Activated CD4-positive, alpha-beta T cell treated with anti-CD3 and anti-CD28 coated beads for 36 hours (primary cell): ENCODE results near the gene ZNF669. TPM values are rescaled to one million over a fixed set of nuclear protein-coding genes. Genes with fewer than 3 reads are reported as not detected.

Experiments
- ATAC-seq: fragments of 200-7000 bp; cut with Tn5 transposase; one replicate; pipeline ENCODE4 v1.10.0; 2021; ENCODE audit warnings: mild to moderate bottlenecking, moderate library complexity
- CTCF ChIA-PET: fragments of 350-600 bp; sonication (Branson Sonifier 250); formaldehyde crosslinking; loops from one replicate; lab custom pipeline; 2021; ENCODE audit warnings: antibody characterized with exemption; lab: Charles Lee
- POLR2A ChIA-PET: fragments of 350-600 bp; sonication (Branson Sonifier 250); formaldehyde crosslinking; loops from one replicate; lab custom pipeline; 2021; ENCODE audit warnings: antibody characterized with exemption, inconsistent platforms; lab: Charles Lee
- DNase-seq: peaks from one replicate; pipeline ENCODE4 v3.0.0-alpha.2; 2020
- H3K27ac Mint-ChIP-seq: one replicate; pipeline ENCODE4 v1.8.0; 2021; ENCODE audit warnings: mixed read lengths
- H3K27me3 Mint-ChIP-seq: one replicate; pipeline ENCODE4 v1.8.0; 2021; ENCODE audit warnings: mixed read lengths
- H3K36me3 Mint-ChIP-seq: one replicate; pipeline ENCODE4 v1.8.0; 2021; ENCODE audit warnings: low read depth, mixed read lengths
- H3K4me1 Mint-ChIP-seq: one replicate; pipeline ENCODE4 v1.8.0; 2021; ENCODE audit warnings: mixed read lengths
- H3K4me3 Mint-ChIP-seq: one replicate; pipeline ENCODE4 v1.8.0; 2021; ENCODE audit warnings: mild to moderate bottlenecking, moderate library complexity, mixed read lengths
- H3K9me3 Mint-ChIP-seq: one replicate; pipeline ENCODE4 v1.8.0; 2021; ENCODE audit warnings: low read depth, mixed read lengths
- intact Hi-C, 2 experiments: fragments of 100-400 bp; cut with DNase I in 1 of 2; cut with micrococcal nuclease in 1 of 2; formaldehyde crosslinking; loops; one replicate each; pipeline versions ENCODE4 v1.14.2 to v1.15.1; 2022 to 2024; cut with DNase I, micrococcal nuclease
- total RNA-seq, 2 experiments: library from RNA; stranded (reverse); gene quantifications; one replicate each; pipeline ENCODE4 v1.2.3, GENCODE V29; 2021

ZNF669 gene
- total RNA-seq, 2 experiments from 2014 or later: 6.9 to 8.8 TPM

DNA sequence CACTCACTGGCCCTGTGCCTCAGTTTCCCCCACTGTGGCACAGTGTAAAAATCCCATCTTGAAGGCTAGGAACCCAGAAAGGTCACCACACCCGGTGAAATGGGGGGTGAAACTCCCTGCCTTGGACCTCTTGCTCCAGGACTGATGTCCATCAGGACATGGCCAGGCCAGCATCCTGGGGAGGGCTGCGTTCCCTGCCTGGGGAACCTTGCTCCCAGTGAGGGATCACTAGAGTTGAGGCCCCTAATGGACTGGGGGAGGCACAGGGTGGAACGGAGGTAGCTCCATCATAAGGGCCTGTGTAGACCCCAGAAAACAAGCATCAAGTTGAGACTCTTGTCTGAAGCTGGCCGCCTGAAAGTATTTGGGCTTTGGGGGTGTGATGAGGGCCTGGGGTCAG lies 15.2 kb downstream of the ZNF669 start:
- no peak for DNase-seq
- Mint-ChIP-seq H3K27ac (no peak overlapping the region), H3K36me3 (no peaks in the 10 kb centered on the region), H3K4me1 (no peaks in the 10 kb centered on the region), H3K27me3 (no peaks in the 10 kb centered on the region), H3K4me3 (no peak overlapping the region), H3K9me3 (peaks cover 4% of the 10 kb centered on the region)
- ATAC-seq: no peak
- ChIA-PET CTCF (no interaction called here), POLR2A (no interaction called here)
- intact Hi-C loops: no loop called here

- Mint-ChIP-seq H3K9me3 (peaks cover 4% of the 10 kb centered on the region), H3K4me3 (no peak overlapping the region), H3K27ac (no peak overlapping the region), H3K4me1 (no peaks in the 10 kb centered on the region), H3K27me3 (peaks cover 3% of the 10 kb centered on the region), H3K36me3 (no peaks in the 10 kb centered on the region)
- intact Hi-C loops: no loop called here
- ChIA-PET POLR2A (no interaction called here), CTCF (interaction anchor here (0.6 kb wide), 1 partner anchor 45 kb away, joined by 3 read pairs; no protein-coding TSS in a partner anchor)
- no peak for ATAC-seq
- DNase-seq: no peak
Measured at GRCh38 chr1:247087256-247087655, 16.9 kb downstream of the ZNF669 start.

- ChIA-PET POLR2A (no interaction called here), CTCF (interaction anchor here (0.6 to 1.3 kb wide), 2 partner anchors 34 to 302 kb away, joined by 3 to 4 read pairs; no protein-coding TSS in a partner anchor)
- Mint-ChIP-seq H3K36me3 (no peaks in the 10 kb centered on the region), H3K9me3 (peaks cover 3% of the 10 kb centered on the region), H3K4me1 (no peaks in the 10 kb centered on the region), H3K27ac (no peak overlapping the region), H3K27me3 (peaks cover 5% of the 10 kb centered on the region), H3K4me3 (no peak overlapping the region)
- no peak for DNase-seq
- no peak for ATAC-seq
- intact Hi-C loops: no loop called here
Measured at GRCh38 chr1:247085310-247085709, 18.8 kb downstream of the ZNF669 start.

- Mint-ChIP-seq H3K27ac (no peak overlapping the region), H3K36me3 (no peaks in the 10 kb centered on the region), H3K9me3 (peaks cover 3% of the 10 kb centered on the region), H3K4me3 (no peak overlapping the region), H3K4me1 (peaks cover 1% of the 10 kb centered on the region), H3K27me3 (peaks cover 5% of the 10 kb centered on the region)
- intact Hi-C loops: no loop called here
- DNase-seq (no peak), ATAC-seq (no peak)
- ChIA-PET POLR2A (no interaction called here), CTCF (no interaction called here)
Measured at GRCh38 chr1:247084771-247085170, 19.4 kb downstream of the ZNF669 start.

DNA sequence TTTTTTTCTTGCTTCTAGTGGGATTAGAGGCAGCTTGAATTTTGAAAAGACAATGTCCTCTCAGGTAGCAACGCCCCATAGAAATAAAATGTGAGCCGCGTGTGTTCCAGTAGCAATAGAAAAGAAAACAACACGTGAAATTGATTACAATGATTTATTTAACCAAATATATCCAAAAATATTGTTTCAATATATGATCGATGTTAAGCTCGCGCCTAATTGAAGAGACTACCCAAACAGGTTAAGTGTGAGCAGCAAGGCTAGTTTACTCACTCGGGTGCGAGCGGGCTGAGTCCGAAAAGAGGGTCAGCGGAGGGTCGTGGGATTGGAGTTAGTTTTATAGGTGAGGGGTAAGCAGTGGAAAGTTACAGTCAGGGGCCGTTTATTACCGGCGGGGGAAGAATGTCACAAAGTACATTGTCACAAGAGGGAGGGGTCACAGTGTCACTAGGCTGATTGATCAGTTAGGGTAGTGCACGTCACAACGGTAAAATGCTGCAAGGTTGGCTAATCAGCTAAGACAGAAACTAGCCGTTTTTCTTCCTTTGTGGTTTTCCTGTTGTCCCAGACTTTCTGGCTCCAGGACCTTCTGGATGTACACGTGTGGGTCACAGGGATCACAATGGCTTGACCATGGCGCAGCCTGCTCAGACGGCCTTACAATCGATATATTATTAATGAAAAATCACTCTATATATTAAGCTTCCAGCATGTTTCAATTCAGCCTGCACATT lies 24.8 kb downstream of the ZNF669 start:
- peak overlapping the region; percentile 89 for H3K4me3 Mint-ChIP-seq
- DNase-seq (peak; percentile 34), ATAC-seq (no peak)
- peaks cover 7% of the 10 kb centered on the region for H3K9me3 Mint-ChIP-seq
- peaks cover 20% of the 10 kb centered on the region for H3K36me3 Mint-ChIP-seq
- intact Hi-C loops: loop anchor here in 1 of 2 experiments (10.0 kb wide), 1 partner anchor 255 kb away; the partner anchor contains the start of gene ZNF496
- ChIA-PET CTCF (interaction anchor here (0.6 kb wide), 1 partner anchor 20 kb away, joined by 4 read pairs; no protein-coding TSS in a partner anchor), POLR2A (interaction anchor here (1.4 kb wide), 1 partner anchor 131 kb away, joined by 3 read pairs; no protein-coding TSS in a partner anchor)
- peaks cover 27% of the 10 kb centered on the region for H3K4me1 Mint-ChIP-seq
- peaks cover 5% of the 10 kb centered on the region for H3K27me3 Mint-ChIP-seq
- peak overlapping the region; percentile 91 for H3K27ac Mint-ChIP-seq

GRCh38 chr1:247078258-247079140 lies 25.7 kb downstream of the ZNF669 start, which contains the start of gene ZNF670:
Gene ZNF670 (minus strand): TSS chr1:247078811. CDS start chr1:247078596, 215 bp downstream.
- H3K27ac Mint-ChIP-seq: peak within 1 kb of the TSS; percentile 91
- intact Hi-C loops: loop anchor here (1.0 to 10.0 kb wide), 8 partner anchors 26 to 512 kb away; partner anchors contain the start of genes ZNF496 (in 2 of the 2), ZNF669 (in 2 of the 2), AHCTF1 (in 1 of the 2) and CNST (in 1 of the 2)

DNA sequence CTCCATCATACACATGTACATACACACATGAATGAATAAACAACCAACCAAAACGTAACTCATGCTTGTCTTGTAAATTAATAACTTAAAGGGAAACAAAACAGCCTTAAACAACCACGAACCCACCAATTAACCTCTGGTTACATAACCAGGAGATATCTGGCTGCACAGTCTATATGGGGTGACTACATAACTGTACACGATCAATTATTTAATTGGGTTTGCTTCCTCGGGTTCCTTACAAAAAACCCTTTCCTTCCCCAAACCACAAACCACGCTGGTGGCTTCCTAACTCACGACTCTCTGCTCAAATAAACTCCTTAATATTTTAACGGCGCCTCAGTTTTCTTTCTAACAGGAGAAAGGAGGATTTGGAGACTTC lies 26.3 kb downstream of the ZNF669 start:
- intact Hi-C loops: loop anchor here (1.0 to 10.0 kb wide), 8 partner anchors 26 to 512 kb away; partner anchors contain the start of genes ZNF496 (in 2 of the 2), ZNF669 (in 2 of the 2), AHCTF1 (in 1 of the 2) and CNST (in 1 of the 2)
- ATAC-seq: no peak
- ChIA-PET POLR2A (interaction anchor here (1.4 kb wide), 1 partner anchor 133 kb away, joined by 3 read pairs; no protein-coding TSS in a partner anchor), CTCF (no interaction called here)
- Mint-ChIP-seq H3K36me3 (peaks cover 25% of the 10 kb centered on the region), H3K9me3 (peaks cover 7% of the 10 kb centered on the region), H3K27ac (peak overlapping the region; percentile 86), H3K27me3 (peaks cover 5% of the 10 kb centered on the region), H3K4me1 (peaks cover 27% of the 10 kb centered on the region), H3K4me3 (peak overlapping the region; percentile 89)
- DNase-seq: no peak

More at GRCh38 chr1:247078258-247079140, 25.7 kb downstream of the ZNF669 start, which contains the start of gene ZNF670:
- H3K9me3 Mint-ChIP-seq: peaks cover 7% of the 10 kb centered on the region
- peaks cover 27% of the 10 kb centered on the region for H3K4me1 Mint-ChIP-seq
- peak within 1 kb of the TSS; percentile 89 for H3K4me3 Mint-ChIP-seq
- ChIA-PET POLR2A (interaction anchor here (0.6 to 1.4 kb wide), 2 partner anchors 72 to 132 kb away, joined by 3 to 4 read pairs; no protein-coding TSS in a partner anchor), CTCF (interaction anchor here (0.6 kb wide), 1 partner anchor 706 kb away, joined by 3 read pairs; no protein-coding TSS in a partner anchor)
- DNase-seq (peak; percentile 97), ATAC-seq (peak; percentile 100)
- H3K36me3 Mint-ChIP-seq: peaks cover 24% of the 10 kb centered on the region
- peaks cover 5% of the 10 kb centered on the region for H3K27me3 Mint-ChIP-seq

- Mint-ChIP-seq H3K27me3 (peaks cover 1% of the 10 kb centered on the region), H3K27ac (no peak overlapping the region), H3K9me3 (peaks cover 7% of the 10 kb centered on the region), H3K4me1 (peaks cover 27% of the 10 kb centered on the region), H3K4me3 (peak overlapping the region; percentile 89), H3K36me3 (peaks cover 25% of the 10 kb centered on the region)
- ChIA-PET CTCF (no interaction called here), POLR2A (no interaction called here)
- DNase-seq (no peak), ATAC-seq (no peak)
- intact Hi-C loops: loop anchor here in 1 of 2 experiments (10.0 kb wide), 1 partner anchor 258 kb away; the partner anchor contains the start of gene ZNF496
Measured at GRCh38 chr1:247077213-247077612, 26.9 kb downstream of the ZNF669 start.

DNA sequence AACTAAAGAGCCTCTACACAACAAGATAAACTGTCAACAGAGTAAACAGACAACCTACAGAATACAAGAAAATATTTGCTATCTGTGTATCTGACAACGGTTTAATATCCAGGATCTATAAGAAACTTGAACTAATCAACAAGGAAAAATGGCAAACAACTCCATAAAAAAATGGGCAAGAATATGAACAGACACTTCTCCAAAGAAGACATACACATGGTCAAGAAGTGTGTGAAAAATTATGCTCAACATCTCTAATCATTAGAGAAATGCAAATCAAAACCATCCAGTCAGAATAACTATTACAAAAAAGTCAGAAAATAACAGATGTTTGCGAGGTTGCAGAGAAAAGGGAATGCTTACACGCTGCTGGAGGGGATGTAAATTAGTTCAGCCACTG lies 33.5 kb downstream of the ZNF669 start:
- H3K27me3 Mint-ChIP-seq: no peaks in the 10 kb centered on the region

DNA sequence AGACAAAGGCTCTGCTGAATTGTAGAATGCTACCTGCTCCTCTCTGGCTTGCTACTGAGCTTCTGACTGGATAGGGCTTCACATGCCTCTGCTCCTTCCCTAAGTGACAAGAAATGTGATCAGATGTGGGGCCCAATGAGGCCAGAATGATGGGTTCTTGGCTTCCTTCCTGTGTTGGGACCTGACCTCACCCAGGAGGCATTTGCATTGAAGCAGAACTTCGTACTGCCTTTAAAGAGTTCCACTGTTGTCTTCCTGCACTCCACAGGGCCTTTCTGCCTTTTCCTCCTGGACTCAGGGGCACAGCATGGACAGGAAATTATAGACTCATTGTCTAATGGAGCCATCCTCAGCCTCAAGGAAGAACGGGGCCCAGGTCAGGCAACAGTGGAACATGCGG lies 39.9 kb downstream of the ZNF669 start:
- ATAC-seq (no peak), DNase-seq (no peak)
- peaks cover 42% of the 10 kb centered on the region for H3K36me3 Mint-ChIP-seq
- no peak overlapping the region for H3K4me3 Mint-ChIP-seq
- POLR2A ChIA-PET: no interaction called here
- H3K9me3 Mint-ChIP-seq: peaks cover 42% of the 10 kb centered on the region
- CTCF ChIA-PET: interaction anchor here (0.6 kb wide), 1 partner anchor 221 kb away, joined by 3 read pairs; no protein-coding TSS in a partner anchor
- no peak overlapping the region for H3K27ac Mint-ChIP-seq
- no peaks in the 10 kb centered on the region for H3K4me1 Mint-ChIP-seq
- intact Hi-C loops: no loop called here
- H3K27me3 Mint-ChIP-seq: no peaks in the 10 kb centered on the region

More for the DNA sequence above, 33.5 kb downstream of the ZNF669 start:
- ATAC-seq (no peak), DNase-seq (no peak)
- POLR2A ChIA-PET: no interaction called here
- H3K4me1 Mint-ChIP-seq: peaks cover 2% of the 10 kb centered on the region
- intact Hi-C loops: loop anchor here in 1 of 2 experiments (10.0 kb wide), 1 partner anchor 264 kb away; the partner anchor contains the start of gene ZNF496
- CTCF ChIA-PET: interaction anchor here (1.1 kb wide), 1 partner anchor 15 kb away, joined by 6 read pairs; no protein-coding TSS in a partner anchor
- H3K4me3 Mint-ChIP-seq: no peak overlapping the region
- no peak overlapping the region for H3K27ac Mint-ChIP-seq
- peaks cover 22% of the 10 kb centered on the region for H3K9me3 Mint-ChIP-seq
- peaks cover 43% of the 10 kb centered on the region for H3K36me3 Mint-ChIP-seq
